ENCODE data around the gene LTBP2. TPM values are rescaled to one million over a fixed set of nuclear protein-coding genes. Genes with fewer than 3 reads are reported as not detected.

Gene LTBP2
- total and polyA plus RNA-seq, 3 donors from 2014 or later, result 19.6 to 45.3 (median 23.3) TPM

DNA sequence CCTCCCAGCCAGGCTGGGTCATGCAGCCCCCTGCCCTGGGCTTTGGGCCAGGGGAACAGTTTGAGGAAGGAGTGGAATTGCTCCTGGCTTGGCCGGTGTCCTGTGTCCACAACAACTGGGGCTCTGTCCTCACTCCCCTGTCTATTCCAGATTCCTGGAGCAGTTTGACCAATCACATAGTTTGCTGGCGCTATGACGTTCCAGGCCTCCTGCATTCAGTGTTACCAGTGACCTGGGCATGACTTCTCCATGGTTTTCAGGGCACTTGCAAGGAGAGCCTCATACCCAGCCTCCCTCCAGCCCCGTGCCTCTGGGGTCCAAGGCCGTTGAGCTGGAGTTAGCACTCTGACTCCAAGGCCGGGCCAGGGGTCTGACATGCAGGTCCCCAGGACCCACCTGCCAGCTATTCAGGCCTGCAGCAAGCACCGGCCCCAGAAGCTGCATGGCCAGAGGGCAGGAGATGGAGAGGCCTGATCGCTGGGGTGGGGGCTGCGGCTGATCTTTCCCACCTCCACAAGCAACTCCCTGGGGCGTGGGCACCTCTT lies 84.2 kb downstream of the LTBP2 start:
- intact Hi-C loops (cut with DNase I; ENCODE audit: low total_unique reads), result no loop called here
- Histone ChIP-seq H3K4me3 (no peak overlapping the region), H3K27me3 (no peaks in the 10 kb centered on the region), H3K9me3 (no peaks in the 10 kb centered on the region), H3K36me3 (ENCODE audit: low read depth, missing control alignments) (no peaks in the 10 kb centered on the region), H3K4me1 (peaks cover 20% of the 10 kb centered on the region), H3K27ac (no peak overlapping the region)
- no peak for DNase-seq
- 78 to 100% methylated on average over 1 to 10 of the region's 10 CpGs for WGBS, 2 donors
- TF ChIP-seq POLR2A (IDR thresholded peaks at IDR 0.05), result no peak
- TF ChIP-seq, protein P1, sequence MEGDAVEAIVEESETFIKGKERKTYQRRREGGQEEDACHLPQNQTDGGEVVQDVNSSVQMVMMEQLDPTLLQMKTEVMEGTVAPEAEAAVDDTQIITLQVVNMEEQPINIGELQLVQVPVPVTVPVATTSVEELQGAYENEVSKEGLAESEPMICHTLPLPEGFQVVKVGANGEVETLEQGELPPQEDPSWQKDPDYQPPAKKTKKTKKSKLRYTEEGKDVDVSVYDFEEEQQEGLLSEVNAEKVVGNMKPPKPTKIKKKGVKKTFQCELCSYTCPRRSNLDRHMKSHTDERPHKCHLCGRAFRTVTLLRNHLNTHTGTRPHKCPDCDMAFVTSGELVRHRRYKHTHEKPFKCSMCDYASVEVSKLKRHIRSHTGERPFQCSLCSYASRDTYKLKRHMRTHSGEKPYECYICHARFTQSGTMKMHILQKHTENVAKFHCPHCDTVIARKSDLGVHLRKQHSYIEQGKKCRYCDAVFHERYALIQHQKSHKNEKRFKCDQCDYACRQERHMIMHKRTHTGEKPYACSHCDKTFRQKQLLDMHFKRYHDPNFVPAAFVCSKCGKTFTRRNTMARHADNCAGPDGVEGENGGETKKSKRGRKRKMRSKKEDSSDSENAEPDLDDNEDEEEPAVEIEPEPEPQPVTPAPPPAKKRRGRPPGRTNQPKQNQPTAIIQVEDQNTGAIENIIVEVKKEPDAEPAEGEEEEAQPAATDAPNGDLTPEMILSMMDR (IDR thresholded peaks at IDR 0.05), result no peak

DNA sequence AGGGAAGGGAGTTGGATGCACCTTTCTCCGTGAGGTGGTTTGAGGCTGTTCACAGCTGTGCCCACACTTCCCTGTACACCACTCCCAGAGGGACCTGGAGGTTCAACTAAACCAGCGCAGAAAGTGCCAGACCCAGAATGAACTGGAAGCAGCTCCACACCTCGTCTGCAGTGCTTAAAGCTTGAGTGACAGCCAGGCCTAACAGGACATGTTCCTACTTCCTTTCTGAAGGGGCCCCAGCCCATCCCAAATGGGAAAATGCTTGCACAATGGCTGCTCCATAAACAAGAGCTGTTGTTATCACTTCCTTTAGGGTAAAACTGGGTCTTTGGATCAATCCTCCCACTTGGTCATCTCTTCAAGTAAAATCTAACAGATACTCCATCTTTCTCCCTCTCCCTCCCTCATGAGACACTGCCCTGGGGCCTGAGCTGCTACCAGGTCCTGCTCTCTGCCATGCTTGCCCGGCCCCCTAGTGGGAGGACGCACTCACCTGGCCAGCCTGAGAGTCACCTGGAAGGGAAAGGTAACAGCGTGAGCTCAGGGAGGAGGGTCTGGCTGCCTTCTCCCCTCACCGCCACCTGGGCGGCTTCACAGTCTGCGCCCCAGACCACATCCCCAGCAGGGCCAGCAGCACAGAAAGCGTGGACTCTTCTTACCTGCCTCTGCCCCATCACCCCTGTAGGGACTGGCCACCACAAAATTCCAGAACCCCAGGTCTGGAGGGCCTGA lies 85.0 kb downstream of the LTBP2 start:
- intact Hi-C loops (cut with DNase I; ENCODE audit: low total_unique reads), result no loop called here
- TF ChIP-seq, protein P1 (IDR thresholded peaks at IDR 0.05), result no peak
- no peak for TF ChIP-seq POLR2A (IDR thresholded peaks at IDR 0.05)
- H3K4me3 ChIP-seq, result no peak overlapping the region
- H3K27me3 ChIP-seq, result no peaks in the 10 kb centered on the region
- peaks cover 20% of the 10 kb centered on the region for H3K4me1 ChIP-seq
- no peaks in the 10 kb centered on the region for H3K9me3 ChIP-seq
- H3K27ac ChIP-seq, result no peak overlapping the region
- DNase-seq, result no peak
- WGBS, 2 donors, result 89 to 97% methylated on average over 7 to 10 of the region's 10 CpGs
- no peaks in the 10 kb centered on the region for H3K36me3 ChIP-seq (ENCODE audit: low read depth, missing control alignments)

DNA sequence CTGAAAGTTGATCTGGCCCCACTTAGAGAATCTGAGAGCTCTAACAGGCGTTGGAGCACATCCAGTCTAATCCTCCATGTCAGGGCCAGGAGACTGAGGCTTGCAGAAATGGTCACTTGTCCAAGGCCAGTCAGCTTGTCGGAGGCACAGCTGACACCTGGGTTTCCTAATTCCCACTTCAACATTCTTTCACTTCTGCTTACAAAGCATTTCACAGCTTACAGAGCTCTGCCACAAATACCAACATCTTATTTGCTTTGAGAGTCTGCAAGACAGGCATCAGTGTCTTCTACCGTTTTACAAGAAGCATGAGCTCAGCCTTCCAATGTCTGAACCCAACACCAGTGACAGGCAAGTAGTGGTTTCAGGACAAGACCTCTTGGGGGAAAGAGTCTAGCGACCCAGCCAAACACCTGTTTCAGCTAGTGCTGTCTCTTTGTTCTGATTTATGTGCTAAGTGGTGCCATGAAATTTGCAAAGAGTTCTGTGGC lies 86.6 kb downstream of the LTBP2 start:
- DNase-seq, result no peak
- Histone ChIP-seq H3K36me3 (ENCODE audit: low read depth, missing control alignments) (no peaks in the 10 kb centered on the region), H3K27ac (no peak overlapping the region), H3K9me3 (no peaks in the 10 kb centered on the region), H3K27me3 (no peaks in the 10 kb centered on the region), H3K4me1 (peaks cover 20% of the 10 kb centered on the region), H3K4me3 (no peak overlapping the region)
- intact Hi-C loops (cut with DNase I; ENCODE audit: low total_unique reads), result no loop called here
- WGBS, 2 donors, result 44 to 47% methylated on average over 4 of the region's 4 CpGs
- TF ChIP-seq, protein P1 (IDR thresholded peaks at IDR 0.05), result no peak
- no peak for TF ChIP-seq POLR2A (IDR thresholded peaks at IDR 0.05)

DNA sequence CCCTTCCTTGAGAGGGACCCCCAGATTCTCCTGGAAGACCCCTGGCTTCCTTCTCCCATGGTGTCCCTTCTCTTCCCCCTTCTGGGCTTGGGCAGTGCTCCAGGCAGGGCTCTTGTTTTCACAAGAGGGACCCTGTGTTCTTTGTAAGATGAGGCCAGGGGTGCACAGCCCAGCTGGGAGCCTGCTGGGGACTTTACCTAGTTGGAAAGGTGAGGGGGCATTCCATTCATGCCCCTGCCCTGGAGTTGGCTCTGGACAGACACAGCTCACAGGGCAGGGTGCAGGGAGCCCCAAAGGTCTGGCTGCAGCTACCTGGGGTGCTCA lies 87.3 kb downstream of the LTBP2 start:
- no peak for DNase-seq
- TF ChIP-seq, protein P1 (IDR thresholded peaks at IDR 0.05), result no peak
- no peak for TF ChIP-seq POLR2A (IDR thresholded peaks at IDR 0.05)
- no peaks in the 10 kb centered on the region for H3K27me3 ChIP-seq
- no peaks in the 10 kb centered on the region for H3K36me3 ChIP-seq (ENCODE audit: low read depth, missing control alignments)
- intact Hi-C loops (cut with DNase I; ENCODE audit: low total_unique reads), result no loop called here
- H3K4me1 ChIP-seq, result peaks cover 20% of the 10 kb centered on the region
- peak overlapping the region in 1 of 2 donors; percentile 24 for H3K27ac ChIP-seq
- no peaks in the 10 kb centered on the region for H3K9me3 ChIP-seq
- no peak overlapping the region for H3K4me3 ChIP-seq

All from testis (tissue), 3 donors.